H1 (cell line): ENCODE data around the gene TBC1D17. TPM values are rescaled to one million over a fixed set of nuclear protein-coding genes. Genes with fewer than 3 reads are reported as not detected.

Experiments
- HDAC2 ChIP-seq, 2 experiments: fragments of 300-600 bp in 1 of 2; sonication (generic) in 1 of 2; IDR thresholded peaks; 2 replicates each; pipeline ENCODE4 v1.6.1; 2011 to 2012; ENCODE audit warnings: low read depth in 2 of 2, low read length in 2 of 2, mild to moderate bottlenecking in 2 of 2, moderate library complexity in 2 of 2, borderline replicate concordance in 1 of 2, inconsistent platforms in 1 of 2
- KDM5A ChIP-seq: fragments of 200-600 bp; IDR thresholded peaks from 2 replicates; pipeline ENCODE4 v1.7.1; 2012; ENCODE audit warnings: mild to moderate bottlenecking, low read length, inconsistent platforms, mixed read lengths
- polyA plus RNA-seq, 7 experiments: library from polyadenylated mRNA; depleted of rRNA in 3 of 7; stranded (reverse) in 5 of 7; unstranded in 2 of 7; fragments of >200 nt in 5 of 7; fragments of 200-250 nt in 2 of 7; gene quantifications; 1 replicate in 5 of 7; 2 replicates in 1 of 7; 4 replicates in 1 of 7; pipeline versions ENCODE4 v1.2.1 to v1.2.3, GENCODE V29; 2011 to 2013; ENCODE audit warnings: missing spikeins in 2 of 7, mixed read lengths in 2 of 7
- total RNA-seq: library from RNA; stranded (reverse); fragmentation: NEBNext Ultra II Directional; extraction: Animal tissue kit (Norgen Biotek cat#: 25700); gene quantifications from 2 replicates; pipeline ENCODE4 v1.2.1, GENCODE V29; 2021
- TF ChIP-seq, protein P1 (sequence below): IDR thresholded peaks from 2 replicates; pipeline ENCODE4 v1.6.1; 2012; ENCODE audit warnings: inconsistent platforms

The TBC1D17 gene
- total and polyA plus RNA-seq, 2 of the 8 experiments (the other 6 are each of a cell fraction or from before 2014, with no cell fraction given): 30.3 to 44.9 TPM

DNA sequence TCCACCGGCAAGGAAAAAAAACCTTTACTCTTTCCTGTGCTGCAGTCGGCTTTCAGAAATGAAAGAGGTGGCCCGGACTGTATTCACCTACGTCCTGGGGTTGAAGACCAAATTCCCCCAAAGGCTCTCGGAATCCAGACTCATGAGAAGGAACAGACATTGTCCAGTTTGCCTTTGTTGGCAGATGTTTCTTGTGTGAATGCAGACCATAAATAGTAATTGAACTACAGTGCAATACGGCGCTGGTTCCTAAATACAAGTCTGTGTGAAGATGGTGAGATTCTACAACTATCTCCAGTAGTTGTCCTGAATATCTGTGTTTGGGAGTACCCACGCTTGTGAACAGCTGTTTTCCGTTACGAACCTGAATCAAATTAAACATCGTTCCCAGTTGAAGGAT is 37.8 kb upstream of the TBC1D17 start (continued):
- TF ChIP-seq, protein P1, sequence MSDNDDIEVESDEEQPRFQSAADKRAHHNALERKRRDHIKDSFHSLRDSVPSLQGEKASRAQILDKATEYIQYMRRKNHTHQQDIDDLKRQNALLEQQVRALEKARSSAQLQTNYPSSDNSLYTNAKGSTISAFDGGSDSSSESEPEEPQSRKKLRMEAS: no peak
- no peak for TF ChIP-seq HDAC2 (IDR thresholded peaks at IDR 0.05; ENCODE audit: borderline replicate concordance in 1 of 2, low read depth in 2 of 2, low read length in 2 of 2)
- TF ChIP-seq KDM5A: no peak
